HepG2 (cell line): Measurements from ENCODE around the gene THADA.

Source experiments
- BORCS8-MEF2B ChIP-seq: sonication (generic); formaldehyde crosslinking; IDR thresholded peaks from 2 replicates; pipeline ENCODE4 v1.8.0; 2022; ENCODE audit warnings: mild to moderate bottlenecking, missing genetic modification reagents
- CBX5 ChIP-seq: sonication (generic); formaldehyde crosslinking; IDR thresholded peaks from 2 replicates; pipeline ENCODE4 v1.4.0; 2020; ENCODE audit warnings: missing genetic modification reagents, borderline replicate concordance
- CTCF ChIP-seq: sonication (generic); formaldehyde crosslinking; IDR thresholded peaks from 2 replicates; pipeline ENCODE4 v1.5.0; 2020; ENCODE audit warnings: mild to moderate bottlenecking, missing genetic modification reagents, moderate library complexity
- MAX ChIP-seq: IDR thresholded peaks from 2 replicates; pipeline ENCODE4 v1.6.1; 2012; ENCODE audit warnings: inconsistent platforms
- NPAS2 ChIP-seq: sonication (generic); formaldehyde crosslinking; IDR thresholded peaks from 2 replicates; pipeline ENCODE4 v1.8.0; 2022; ENCODE audit warnings: mild to moderate bottlenecking, missing genetic modification reagents, borderline replicate concordance
- PREB ChIP-seq: sonication (generic); formaldehyde crosslinking; IDR thresholded peaks from 2 replicates; pipeline ENCODE4 v1.4.0; 2020; ENCODE audit warnings: missing genetic modification reagents
- SMARCC2 ChIP-seq: fragments of 450-650 bp; IDR thresholded peaks from 2 replicates; pipeline ENCODE4 v1.6.1; 2017; ENCODE audit warnings: antibody characterized with exemption, mild to moderate bottlenecking
- USF2 ChIP-seq, 2 experiments: sonication (generic) in 1 of 2; formaldehyde crosslinking in 1 of 2; IDR thresholded peaks; 2 replicates each; pipeline versions ENCODE4 v1.5.1 to v1.6.1; 2011 to 2020; ENCODE audit warnings: borderline replicate concordance in 1 of 2, low read depth in 1 of 2, low read length in 1 of 2, mild to moderate bottlenecking in 1 of 2, missing genetic modification reagents in 1 of 2, moderate library complexity in 1 of 2
- ZNF776 ChIP-seq: sonication (generic); formaldehyde crosslinking; IDR thresholded peaks from 2 replicates; pipeline ENCODE4 v1.4.0; 2020; ENCODE audit warnings: mild to moderate bottlenecking, missing genetic modification reagents

- TF ChIP-seq USF2 (IDR thresholded peaks at IDR 0.05; ENCODE audit: low read depth, low read length) (no peak), USF2 (CRISPR knock-in tag; IDR thresholded peaks at IDR 0.05; ENCODE audit: borderline replicate concordance) (no peak), NPAS2 (CRISPR knock-in tag) (no peak), MAX (no peak), BORCS8-MEF2B (no peak), CTCF (CRISPR knock-in tag) (no peak), PREB (CRISPR knock-in tag) (no peak), CBX5 (CRISPR knock-in tag) (no peak), ZNF776 (CRISPR knock-in tag) (no peak), SMARCC2 (no peak)
These were observed 196.1 kb downstream of the THADA start for GRCh38 chr2:43399515-43400264.
